Stimulated activated CD8-positive, alpha-beta memory T cell treated with anti-CD3 and anti-CD28 coated beads, Interleukin-2, amount 100 ng/mL, for 48 hours (primary cell): ENCODE results near the gene OSBPL5.

ENCODE experiments used
- DNase-seq, 2 donors: peaks; one replicate each; pipeline ENCODE4 v3.0.0-alpha.2; 2020; ENCODE audit warnings: low read depth in 2 of 2

Gene OSBPL5

GRCh38 chr11:3133261-3134217 is 31.6 kb downstream of the OSBPL5 start:
- no peak for DNase-seq

GRCh38 chr11:3132831-3133260 is 32.3 kb downstream of the OSBPL5 start:
- DNase-seq = no peak

GRCh38 chr11:3132271-3132781 is 32.8 kb downstream of the OSBPL5 start:
- DNase-seq = no peak

- DNase-seq = no peak
These were observed 33.7 kb downstream of the OSBPL5 start for GRCh38 chr11:3131330-3131941.

DNA sequence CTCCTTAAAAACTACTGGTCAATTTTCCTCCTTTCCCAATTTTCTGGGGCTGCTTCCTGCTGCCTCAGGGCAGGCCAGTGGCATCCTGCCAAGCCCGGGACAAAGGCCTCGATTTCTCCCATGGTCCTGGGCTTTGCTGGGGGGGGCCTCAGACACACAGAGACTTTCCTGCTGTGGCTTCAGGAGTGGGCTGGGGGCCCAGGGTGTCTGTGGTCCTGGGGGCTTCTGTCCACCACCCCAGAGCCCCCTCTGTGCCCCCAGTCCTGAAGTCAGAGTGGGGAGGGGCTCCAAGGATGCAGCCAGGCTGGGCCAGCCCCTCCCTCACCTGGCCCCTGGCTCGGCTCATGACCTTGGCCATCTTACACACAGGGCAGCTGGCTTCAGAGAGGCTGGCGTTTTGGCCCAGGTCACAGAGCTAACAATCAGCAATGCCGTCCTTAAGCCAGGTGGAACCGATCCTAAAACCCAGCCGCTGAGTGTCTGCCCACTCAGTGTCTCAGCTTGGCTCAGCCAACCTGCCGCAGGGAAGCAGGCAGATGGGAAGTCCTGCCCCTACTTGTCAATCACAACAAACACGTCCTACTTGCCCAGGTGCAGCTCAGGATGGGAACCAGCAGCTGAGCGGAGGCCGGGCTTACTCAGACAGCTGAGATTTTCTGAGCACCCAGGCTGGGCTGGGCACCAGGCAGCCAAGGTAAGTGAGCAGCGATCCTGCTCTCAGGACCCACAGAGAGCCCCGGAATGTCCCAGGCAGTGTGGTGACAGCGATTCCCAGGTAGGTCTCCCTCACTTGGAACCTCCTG is 34.6 kb downstream of the OSBPL5 start:
- DNase-seq = no peak

DNA sequence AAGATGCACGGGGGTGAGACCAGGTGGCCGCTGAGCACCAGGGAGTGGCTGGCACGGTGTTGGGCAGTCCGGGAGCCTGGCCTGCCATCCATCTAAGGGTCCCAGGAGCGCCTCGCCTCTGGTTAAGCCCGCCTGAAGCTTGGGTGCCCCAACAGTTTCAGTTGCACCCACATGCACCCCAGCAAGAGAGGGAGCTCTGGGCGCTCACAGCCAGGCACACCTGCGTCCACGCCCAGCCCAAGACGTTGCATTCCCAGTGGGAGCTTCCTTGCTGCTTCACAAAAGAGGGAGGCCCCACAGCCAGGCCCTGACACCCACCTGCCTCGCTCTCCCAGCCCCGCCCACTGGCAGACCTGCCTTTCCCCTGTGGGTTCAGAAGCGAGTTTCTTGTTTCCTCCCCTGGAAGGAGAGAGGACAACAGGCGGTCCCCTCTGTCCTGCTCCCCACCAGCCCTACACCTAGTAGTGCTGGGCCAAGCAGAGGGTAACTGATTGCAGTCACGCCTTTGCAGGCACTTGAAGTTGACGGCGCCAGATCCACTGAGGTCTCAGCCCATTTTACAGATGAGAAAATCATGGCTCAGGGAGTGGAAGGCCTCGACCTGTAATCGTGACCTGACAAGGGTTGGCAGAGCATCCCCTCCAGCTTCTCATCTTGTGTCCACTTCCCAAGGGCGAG is 35.4 kb downstream of the OSBPL5 start:
- DNase-seq = no peak

DNA sequence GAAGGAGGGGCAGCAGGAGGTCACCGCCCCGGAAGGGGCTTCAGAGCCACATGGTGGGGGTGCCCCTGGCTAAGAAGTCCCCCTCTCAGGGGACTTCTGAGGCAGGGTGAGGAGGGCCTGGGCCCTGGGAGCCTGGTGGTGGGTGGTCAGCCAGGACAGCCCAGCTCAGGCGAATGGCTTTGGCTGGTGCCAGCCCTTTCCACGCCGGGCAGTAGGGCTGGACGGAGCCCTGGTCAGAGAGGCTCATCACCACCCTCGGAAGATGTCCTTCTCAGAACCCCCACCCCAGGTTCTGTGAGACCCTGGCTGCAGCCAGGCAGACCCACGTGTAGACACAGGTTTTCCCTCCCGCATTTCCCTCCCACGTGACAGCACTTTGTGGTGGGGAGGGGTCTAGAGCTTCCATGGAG is 35.9 kb downstream of the OSBPL5 start:
- DNase-seq = no peak

- no peak for DNase-seq
These were observed 36.5 kb downstream of the OSBPL5 start for GRCh38 chr11:3128356-3129180.

DNA sequence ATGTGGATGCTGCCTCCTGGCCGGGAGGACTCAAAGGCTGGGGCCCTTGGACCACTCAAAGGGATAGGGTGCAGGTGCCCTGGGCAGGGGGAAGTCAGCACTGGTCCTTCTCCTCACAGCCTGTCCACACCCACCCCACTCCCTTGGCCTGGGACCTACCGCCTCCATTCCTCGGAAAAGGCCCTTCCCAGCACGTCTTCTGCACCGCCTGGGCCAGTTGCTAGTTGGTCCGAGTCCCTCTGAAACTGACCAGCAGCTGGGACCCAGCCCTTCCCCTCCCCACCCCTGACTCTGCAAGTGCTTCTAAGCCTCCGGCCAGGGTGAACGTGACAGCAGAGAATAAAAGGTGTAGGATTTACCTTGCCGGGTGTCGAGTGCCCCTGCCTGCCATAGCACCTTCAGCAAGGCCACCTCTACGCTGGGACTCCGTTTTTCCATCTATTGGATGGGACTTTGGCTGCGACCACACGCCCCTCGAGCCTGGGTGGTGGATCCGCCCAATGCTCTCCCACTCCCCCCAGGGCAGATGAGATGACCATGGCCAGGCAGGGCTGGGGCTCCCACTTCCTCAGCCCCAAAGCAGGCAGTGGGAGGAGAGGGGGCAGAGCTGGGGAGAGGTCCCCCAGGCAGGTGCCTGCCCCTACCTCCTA is 37.3 kb downstream of the OSBPL5 start:
- DNase-seq = no peak

GRCh38 chr11:3126901-3127691 is 38.0 kb downstream of the OSBPL5 start:
- DNase-seq = no peak

GRCh38 chr11:3126207-3126865 is 38.8 kb downstream of the OSBPL5 start:
- no peak for DNase-seq

DNA sequence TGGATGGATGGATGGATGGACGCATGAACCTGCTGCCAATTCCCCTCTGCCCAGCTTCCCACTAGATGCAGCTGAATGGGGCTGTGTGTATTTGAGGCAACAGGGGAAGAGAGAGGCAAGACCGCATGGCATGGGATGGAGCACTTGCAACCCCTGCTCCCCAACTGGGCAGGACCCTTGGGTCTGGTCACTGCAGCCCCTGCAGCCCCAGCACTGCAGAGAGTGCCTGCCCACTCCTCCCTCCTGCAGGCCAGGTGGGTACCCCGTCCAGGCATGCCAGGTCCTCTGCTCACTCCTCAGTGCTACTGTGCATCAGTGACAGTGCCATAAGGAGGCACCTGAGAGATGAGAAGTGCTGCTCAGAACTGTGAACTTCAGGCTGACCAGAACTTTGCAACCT is 40.3 kb downstream of the OSBPL5 start:
- DNase-seq = no peak

GRCh38 chr11:3123761-3124733 is 41.1 kb downstream of the OSBPL5 start:
- no peak for DNase-seq

DNA sequence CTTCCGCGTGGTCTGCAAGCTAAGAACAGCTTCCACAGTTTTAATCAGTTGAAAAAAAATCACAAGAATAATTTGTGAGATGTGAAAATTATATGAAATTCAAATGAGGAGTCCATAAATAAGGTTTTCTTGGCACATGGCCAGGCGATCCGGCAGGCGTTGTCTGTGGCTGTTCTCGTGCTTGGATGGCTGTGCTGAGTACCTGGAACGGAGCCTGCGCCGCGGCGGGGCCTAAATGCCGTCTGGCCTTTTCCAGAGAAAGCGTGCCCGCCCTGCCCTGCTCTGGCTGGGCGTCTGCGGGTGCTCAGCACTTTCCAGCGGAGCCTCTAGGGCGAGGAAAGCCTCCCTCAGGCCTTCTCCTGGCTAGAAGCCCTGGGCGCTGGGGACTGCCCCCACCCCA is 41.8 kb downstream of the OSBPL5 start:
- no peak for DNase-seq

- no peak for DNase-seq
These were observed 42.3 kb downstream of the OSBPL5 start for GRCh38 chr11:3122775-3123201.

GRCh38 chr11:3121931-3122774 is 43.0 kb downstream of the OSBPL5 start:
- no peak for DNase-seq

DNA sequence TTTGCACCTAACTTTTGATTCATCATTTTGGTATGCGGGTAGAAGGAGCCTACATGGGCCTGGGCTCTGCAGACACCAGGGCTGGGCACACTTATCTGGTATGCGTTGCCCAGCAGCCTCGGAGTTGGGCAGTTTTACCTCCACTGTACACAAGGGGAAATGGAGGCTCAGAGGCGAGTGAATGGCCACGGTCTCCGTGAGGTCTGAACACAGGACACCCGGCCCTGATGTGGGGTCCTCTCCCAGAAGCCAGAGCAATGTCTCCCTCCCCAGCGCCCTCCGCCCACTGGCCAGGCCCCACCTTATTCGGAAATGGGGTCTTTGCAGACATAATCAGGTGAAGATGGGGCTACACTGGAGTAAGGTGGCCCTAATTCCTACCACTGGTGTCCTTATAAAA is 43.7 kb downstream of the OSBPL5 start:
- no peak for DNase-seq
